ENCODE measurements around the gene ABLIM2.

DNA sequence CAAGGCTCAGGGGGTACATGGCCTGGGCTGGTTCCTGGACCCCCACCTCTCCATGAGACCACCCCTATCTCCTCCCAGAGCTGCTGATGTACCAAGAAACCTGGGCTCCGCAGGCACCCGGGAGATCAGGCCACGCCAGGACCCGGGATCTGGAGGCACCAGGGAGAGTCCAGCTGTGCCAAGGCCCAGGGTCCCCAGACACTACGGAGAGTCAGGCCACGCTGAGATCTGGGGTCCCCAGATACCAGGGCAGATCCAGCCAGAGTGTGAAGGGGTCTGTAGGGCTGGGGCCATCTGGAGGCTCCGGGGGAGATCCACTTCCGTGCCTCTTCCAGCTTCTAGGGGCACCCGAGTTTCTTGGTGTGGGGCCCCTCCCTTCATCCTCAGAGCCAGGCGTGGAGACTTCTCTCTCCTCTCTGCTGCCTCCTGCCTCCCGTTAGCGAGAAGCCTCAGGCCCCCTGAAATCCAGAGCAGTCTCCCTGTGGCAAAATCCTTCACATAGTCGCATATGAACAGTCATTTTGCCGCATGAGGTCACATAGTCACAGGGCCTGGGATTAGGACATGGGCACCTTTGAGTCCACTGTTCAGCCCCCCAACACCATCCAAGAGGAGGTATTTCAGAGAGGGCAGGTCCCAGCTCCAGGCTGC lies 9.7 kb downstream of the ABLIM2 start:
- TF ChIP-seq, protein P1, sequence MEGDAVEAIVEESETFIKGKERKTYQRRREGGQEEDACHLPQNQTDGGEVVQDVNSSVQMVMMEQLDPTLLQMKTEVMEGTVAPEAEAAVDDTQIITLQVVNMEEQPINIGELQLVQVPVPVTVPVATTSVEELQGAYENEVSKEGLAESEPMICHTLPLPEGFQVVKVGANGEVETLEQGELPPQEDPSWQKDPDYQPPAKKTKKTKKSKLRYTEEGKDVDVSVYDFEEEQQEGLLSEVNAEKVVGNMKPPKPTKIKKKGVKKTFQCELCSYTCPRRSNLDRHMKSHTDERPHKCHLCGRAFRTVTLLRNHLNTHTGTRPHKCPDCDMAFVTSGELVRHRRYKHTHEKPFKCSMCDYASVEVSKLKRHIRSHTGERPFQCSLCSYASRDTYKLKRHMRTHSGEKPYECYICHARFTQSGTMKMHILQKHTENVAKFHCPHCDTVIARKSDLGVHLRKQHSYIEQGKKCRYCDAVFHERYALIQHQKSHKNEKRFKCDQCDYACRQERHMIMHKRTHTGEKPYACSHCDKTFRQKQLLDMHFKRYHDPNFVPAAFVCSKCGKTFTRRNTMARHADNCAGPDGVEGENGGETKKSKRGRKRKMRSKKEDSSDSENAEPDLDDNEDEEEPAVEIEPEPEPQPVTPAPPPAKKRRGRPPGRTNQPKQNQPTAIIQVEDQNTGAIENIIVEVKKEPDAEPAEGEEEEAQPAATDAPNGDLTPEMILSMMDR (IDR thresholded peaks at IDR 0.05) = no peak
- no peak for TF ChIP-seq POLR2A (IDR thresholded peaks at IDR 0.05)
